Neuronal stem cell (in vitro differentiated cells): ENCODE measurements around the gene ZMYM4.
"Not testable (repeated sequence)": the region's sequence is repeated elsewhere in the genome, so short reads cannot be mapped to it uniquely, and the experiment has no call there.

Experiments used
- DNase-seq: peaks from one replicate; pipeline ENCODE4 v3.0.0-alpha.2; 2013; ENCODE audit warnings: low spot score
- H2AFZ ChIP-seq: one replicate; pipeline ENCODE4 v1.6.1; 2013; ENCODE audit warnings: mild to moderate bottlenecking, low read length, inconsistent platforms
- H2AK5ac ChIP-seq: 2 replicates; pipeline ENCODE4 v1.6.1; 2013; ENCODE audit warnings: low read depth, mild to moderate bottlenecking, inconsistent platforms, low read length, moderate library complexity, mixed read lengths
- H2BK120ac ChIP-seq: 2 replicates; pipeline ENCODE4 v1.6.1; 2013; ENCODE audit warnings: low read depth, mild to moderate bottlenecking, inconsistent platforms, low read length, moderate library complexity, mixed read lengths
- H2BK12ac ChIP-seq: one replicate; pipeline ENCODE4 v1.6.1; 2013; ENCODE audit warnings: low read length, inconsistent platforms
- H2BK15ac ChIP-seq: 2 replicates; pipeline ENCODE4 v1.6.1; 2013; ENCODE audit warnings: mild to moderate bottlenecking, low read length, inconsistent platforms, mixed read lengths
- H2BK5ac ChIP-seq: one replicate; pipeline ENCODE4 v1.6.1; 2013; ENCODE audit warnings: inconsistent platforms, mild to moderate bottlenecking, low read length, moderate library complexity
- H3K14ac ChIP-seq: one replicate; pipeline ENCODE4 v1.6.1; 2013; ENCODE audit warnings: low read length, inconsistent platforms
- H3K18ac ChIP-seq: 2 replicates; pipeline ENCODE4 v1.6.1; 2013; ENCODE audit warnings: low read length, inconsistent platforms
- H3K23ac ChIP-seq: 2 replicates; pipeline ENCODE4 v1.6.1; 2013; ENCODE audit warnings: low read depth, mild to moderate bottlenecking, mixed read lengths, low read length, inconsistent platforms; ENCODE audit not compliant: poor library complexity
- H3K27ac ChIP-seq: replicated peaks from 3 replicates; pipeline ENCODE4 v1.5.1; 2013; ENCODE audit warnings: low read length, inconsistent platforms
- H3K27me3 ChIP-seq, 3 experiments: 2 replicates each; pipeline ENCODE4 v1.6.1; 2013; ENCODE audit warnings: low read length in 3 of 3, mild to moderate bottlenecking in 2 of 3, inconsistent platforms in 1 of 3, low read depth in 1 of 3, mixed read lengths in 1 of 3, moderate library complexity in 1 of 3; ENCODE audit not compliant: control insufficient read depth in 3 of 3, insufficient read depth in 3 of 3
- H3K36me3 ChIP-seq, 2 donors: replicated peaks in 1 of 2; 2 replicates each; pipeline ENCODE4 v1.6.1; 2013; ENCODE audit warnings: low read length in 2 of 2; ENCODE audit not compliant: control insufficient read depth in 2 of 2, insufficient read depth in 2 of 2
- H3K4ac ChIP-seq: 2 replicates; pipeline ENCODE4 v1.6.1; 2013; ENCODE audit warnings: inconsistent platforms, mild to moderate bottlenecking, low read length, moderate library complexity
- H3K4me1 ChIP-seq, 2 donors: 1 replicate in 1 of 2; 2 replicates in 1 of 2; pipeline ENCODE4 v1.6.1; 2013; ENCODE audit warnings: low read length in 2 of 2, low read depth in 1 of 2; ENCODE audit not compliant: control insufficient read depth in 2 of 2, insufficient read depth in 1 of 2
- H3K4me2 ChIP-seq: one replicate; pipeline ENCODE4 v1.6.1; 2013; ENCODE audit warnings: mild to moderate bottlenecking, low read length, inconsistent platforms; ENCODE audit not compliant: insufficient read depth, poor library complexity, severe bottlenecking
- H3K4me3 ChIP-seq, 2 donors: 2 replicates each; pipeline ENCODE4 v1.5.1; 2013; ENCODE audit warnings: low read length in 2 of 2, mild to moderate bottlenecking in 2 of 2, inconsistent platforms in 1 of 2, moderate library complexity in 1 of 2
- H3K79me1 ChIP-seq: one replicate; pipeline ENCODE4 v1.6.1; 2013; ENCODE audit warnings: low read depth, mild to moderate bottlenecking, inconsistent platforms, low read length, moderate library complexity
- H3K9ac ChIP-seq: one replicate; pipeline ENCODE4 v1.6.1; 2013; ENCODE audit warnings: mild to moderate bottlenecking, low read depth, low read length, inconsistent platforms; ENCODE audit not compliant: poor library complexity
- H3K9me3 ChIP-seq, 2 donors: replicated peaks in 1 of 2; 2 replicates each; pipeline versions ENCODE3 to v1.6.1; 2013; ENCODE audit warnings: low read length in 2 of 2, mild to moderate bottlenecking in 2 of 2, inconsistent platforms in 1 of 2, low read depth in 1 of 2, mixed read lengths in 1 of 2, moderate library complexity in 1 of 2; ENCODE audit not compliant: control insufficient read depth in 2 of 2, insufficient read depth in 1 of 2
- H4K8ac ChIP-seq: one replicate; pipeline ENCODE4 v1.6.1; 2013; ENCODE audit warnings: low read depth, mild to moderate bottlenecking, inconsistent platforms, low read length, moderate library complexity
- H4K91ac ChIP-seq: one replicate; pipeline ENCODE4 v1.6.1; 2013; ENCODE audit warnings: low read length, low read depth, mild to moderate bottlenecking, inconsistent platforms; ENCODE audit not compliant: poor library complexity
- WGBS, 2 donors: extraction: QIAGEN DNeasy Blood & Tissue Kit; methylation state at CpG; one replicate each; pipeline ENCODE4 v1.1.7; 2013; ENCODE audit warnings: missing lambda C conversion rate in 2 of 2, mixed read lengths in 1 of 2; ENCODE audit not compliant: insufficient read length in 2 of 2, insufficient replicate concordance in 1 of 2; ENCODE audit errors: extremely low coverage in 2 of 2; 5-methylcytosine and 5-hydroxymethylcytosine counted together

ZMYM4 gene

DNA sequence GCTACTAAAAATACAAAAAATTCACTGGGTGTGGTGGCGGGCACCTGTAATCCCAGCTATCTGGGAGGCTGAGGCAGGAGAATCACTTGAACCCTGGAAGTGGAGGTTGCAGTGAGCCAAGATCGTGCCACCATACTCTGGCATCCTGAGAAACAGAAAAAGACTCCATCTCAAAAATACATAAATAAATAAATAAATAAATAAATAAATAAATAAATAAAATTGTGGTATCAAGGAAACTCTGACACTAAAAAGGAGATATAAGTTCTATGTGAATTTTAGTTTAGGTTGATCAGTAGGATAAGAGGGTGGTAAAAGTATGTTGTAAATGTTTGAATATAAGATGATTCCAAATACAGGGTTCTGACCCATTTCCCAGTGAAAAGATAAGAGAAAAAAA is 63.1 kb downstream of the ZMYM4 start:
- not testable (repeated sequence) for H3K4me2 ChIP-seq, H4K8ac ChIP-seq, H3K9me3 ChIP-seq, H3K9ac ChIP-seq, H2AFZ ChIP-seq, H3K14ac ChIP-seq, H3K79me1 ChIP-seq, H3K23ac ChIP-seq, H2BK15ac ChIP-seq, H3K27me3 ChIP-seq, H3K4me1 ChIP-seq, H2BK5ac ChIP-seq, H2BK120ac ChIP-seq, H2AK5ac ChIP-seq, DNase-seq, H3K27ac ChIP-seq, H2BK12ac ChIP-seq, H3K4me3 ChIP-seq, H4K91ac ChIP-seq, H3K18ac ChIP-seq, H3K4ac ChIP-seq
- peaks cover 2 to 57% of the 10 kb centered on the region in 2 donors for H3K36me3 ChIP-seq
- WGBS, 2 donors, result no CpG with 5 or more reads among the region's 2 CpGs

DNA sequence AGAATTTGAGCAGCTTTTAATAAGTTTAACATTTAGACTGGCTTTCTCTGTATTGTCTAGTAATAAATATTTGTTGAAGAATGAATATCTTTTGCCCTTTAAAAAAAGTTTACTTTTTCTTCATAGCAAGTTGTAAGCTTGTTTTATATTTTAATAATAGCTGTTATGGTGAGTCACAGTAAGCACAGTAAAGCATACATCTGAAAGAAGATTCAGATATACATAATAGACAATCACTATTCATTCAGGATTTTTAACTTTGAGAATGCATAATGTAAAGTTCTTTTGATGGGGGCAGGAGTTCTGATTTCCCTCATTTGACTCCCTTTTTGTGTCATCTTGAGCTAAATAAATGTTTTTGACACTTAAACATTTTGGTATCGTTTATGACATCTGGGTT is 66.0 kb downstream of the ZMYM4 start:
- Histone ChIP-seq H3K4me1 (no peaks in the 10 kb centered on the region), H2BK15ac (no peak overlapping the region), H3K27ac (no peak overlapping the region), H3K9me3 (no peaks in the 10 kb centered on the region), H3K23ac (no peak overlapping the region), H3K4me2 (no peak overlapping the region), H3K4me3 (no peak overlapping the region), H3K27me3 (no peaks in the 10 kb centered on the region), H2BK120ac (no peak overlapping the region), H3K14ac (no peak overlapping the region), H3K79me1 (no peaks in the 10 kb centered on the region), H2AFZ (no peak overlapping the region), H2AK5ac (no peak overlapping the region), H2BK12ac (no peak overlapping the region), H3K9ac (no peak overlapping the region), H3K4ac (no peak overlapping the region), H4K8ac (no peak overlapping the region), H4K91ac (no peak overlapping the region), H3K18ac (no peak overlapping the region), H3K36me3 (peaks cover 2 to 36% of the 10 kb centered on the region in 2 donors), H2BK5ac (no peak overlapping the region)
- DNase-seq, result no peak
- no CpG with 5 or more reads among the region's 1 CpG for WGBS, 2 donors

DNA sequence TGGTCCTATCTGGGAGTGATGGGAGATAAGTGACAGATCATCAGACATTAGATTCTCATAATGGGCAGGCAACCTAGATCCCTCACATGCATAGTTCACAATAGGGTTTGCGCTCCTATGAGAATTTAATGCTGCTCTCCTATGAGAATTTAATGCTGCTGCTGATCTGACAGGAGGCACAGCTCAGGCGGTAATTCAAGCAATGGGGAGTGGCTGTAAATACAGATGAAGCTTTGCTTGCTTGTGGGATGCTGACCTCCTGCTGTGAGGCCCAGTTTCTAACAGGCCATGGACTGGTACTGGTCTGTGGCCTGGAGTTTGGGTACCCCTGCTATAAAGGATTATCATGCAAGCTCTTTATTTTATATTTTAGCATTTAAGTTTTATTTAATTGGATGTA is 72.0 kb downstream of the ZMYM4 start:
- no peak overlapping the region for H3K23ac ChIP-seq
- H3K9me3 ChIP-seq, result peaks cover 0 to 6% of the 10 kb centered on the region in 2 donors
- H3K4me1 ChIP-seq, result no peaks in the 10 kb centered on the region
- H3K18ac ChIP-seq, result no peak overlapping the region
- no peak overlapping the region for H4K91ac ChIP-seq
- no peak overlapping the region for H2BK15ac ChIP-seq
- H4K8ac ChIP-seq, result no peak overlapping the region
- H2BK12ac ChIP-seq, result no peak overlapping the region
- H2AFZ ChIP-seq, result no peak overlapping the region
- no CpG with 5 or more reads among the region's 2 CpGs for WGBS, 2 donors
- no peak overlapping the region for H3K4ac ChIP-seq
- H3K4me3 ChIP-seq, result no peak overlapping the region
- no peak for DNase-seq
- no peak overlapping the region for H3K27ac ChIP-seq
- H3K9ac ChIP-seq, result no peak overlapping the region
- no peak overlapping the region for H3K4me2 ChIP-seq
- H2BK120ac ChIP-seq, result no peak overlapping the region
- H2AK5ac ChIP-seq, result no peak overlapping the region
- H3K79me1 ChIP-seq, result no peaks in the 10 kb centered on the region
- no peak overlapping the region for H3K14ac ChIP-seq
- peaks cover 2 to 25% of the 10 kb centered on the region in 2 donors for H3K36me3 ChIP-seq
- H3K27me3 ChIP-seq, result no peaks in the 10 kb centered on the region
- H2BK5ac ChIP-seq, result no peak overlapping the region

DNA sequence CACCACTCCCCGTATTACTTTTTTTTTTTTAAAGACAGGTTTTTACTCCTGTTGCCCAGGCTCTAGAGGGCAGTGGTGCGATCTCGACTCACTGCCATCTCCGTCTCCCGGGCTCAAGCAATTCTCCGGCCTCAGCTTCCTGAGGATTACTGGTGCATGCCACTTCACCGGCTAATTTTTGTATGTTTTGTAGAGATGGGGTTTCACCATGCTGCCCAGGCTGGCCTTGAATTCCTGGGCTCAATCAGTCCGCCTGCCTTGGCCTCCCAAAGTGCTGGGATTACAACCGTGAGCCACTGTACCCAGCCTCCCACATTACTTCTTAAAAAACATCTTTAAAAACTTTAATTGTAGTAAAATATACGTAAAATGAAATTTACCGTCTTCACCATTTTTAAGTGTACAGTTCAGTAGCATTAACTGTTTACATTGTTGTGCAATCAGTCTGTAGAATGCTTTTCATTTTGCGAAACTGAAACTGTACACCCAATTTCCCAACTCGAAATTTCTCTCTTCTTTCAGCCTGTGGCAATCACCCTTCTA is 77.0 kb downstream of the ZMYM4 start:
- Histone ChIP-seq H3K18ac (no peak overlapping the region), H3K4me3 (no peak overlapping the region), H2BK12ac (no peak overlapping the region), H4K8ac (no peak overlapping the region), H3K27me3 (no peaks in the 10 kb centered on the region), H3K79me1 (no peaks in the 10 kb centered on the region), H3K27ac (no peak overlapping the region), H3K9me3 (peaks cover 0 to 6% of the 10 kb centered on the region in 2 donors), H2AFZ (no peak overlapping the region), H3K4me1 (no peaks in the 10 kb centered on the region), H3K9ac (no peak overlapping the region), H3K36me3 (peaks cover 0 to 9% of the 10 kb centered on the region in 2 donors), H3K4me2 (no peak overlapping the region), H3K23ac (no peak overlapping the region), H4K91ac (no peak overlapping the region), H3K14ac (no peak overlapping the region), H2BK120ac (no peak overlapping the region), H3K4ac (no peak overlapping the region), H2BK15ac (no peak overlapping the region), H2BK5ac (no peak overlapping the region), H2AK5ac (no peak overlapping the region)
- DNase-seq, result no peak
- WGBS, 2 donors, result no CpG with 5 or more reads among the region's 13 CpGs
